DMS53 (cell line): ENCODE results near the gene ELANE.

Experiments used
- DNase-seq: peaks from one replicate; lab custom pipeline; 2025; lab: John Stamatoyannopoulos, UW

Gene ELANE

DNA sequence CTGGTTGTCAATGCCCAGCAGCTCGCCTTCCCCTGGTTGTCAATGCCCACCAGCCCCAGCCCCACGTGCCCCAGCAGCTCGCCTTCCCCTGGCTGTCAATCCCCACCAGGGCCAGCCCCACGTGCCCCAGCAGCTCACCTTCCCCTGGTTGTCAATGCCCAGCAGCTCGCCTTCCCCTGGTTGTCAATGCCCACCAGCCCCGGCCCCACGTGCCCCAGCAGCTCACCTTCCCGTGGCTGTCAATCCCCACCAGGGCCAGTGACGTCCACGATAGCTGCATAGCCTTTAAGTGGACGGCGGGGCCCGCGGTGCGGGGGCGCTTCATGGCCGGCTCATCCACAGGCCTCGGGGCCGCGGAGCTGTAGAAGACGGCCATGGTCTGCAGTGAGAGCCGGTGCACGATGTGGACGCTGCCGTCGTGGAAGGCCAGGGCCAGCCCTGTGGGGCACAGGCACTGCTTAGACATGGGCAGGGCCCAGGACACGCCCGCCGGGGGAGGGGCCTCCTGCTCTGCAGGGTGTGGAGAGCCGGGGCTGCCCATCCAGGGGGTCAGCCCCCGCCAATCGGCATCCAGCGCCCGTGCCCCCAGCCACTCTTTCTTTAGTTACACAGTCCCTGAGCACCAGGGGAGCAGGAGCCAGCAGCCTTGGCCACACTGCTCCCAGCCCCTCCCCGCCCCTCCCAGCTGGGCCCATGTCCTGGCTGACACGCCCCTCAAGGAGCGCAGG lies 27.8 kb downstream of the ELANE start:
- no peak for DNase-seq

DNA sequence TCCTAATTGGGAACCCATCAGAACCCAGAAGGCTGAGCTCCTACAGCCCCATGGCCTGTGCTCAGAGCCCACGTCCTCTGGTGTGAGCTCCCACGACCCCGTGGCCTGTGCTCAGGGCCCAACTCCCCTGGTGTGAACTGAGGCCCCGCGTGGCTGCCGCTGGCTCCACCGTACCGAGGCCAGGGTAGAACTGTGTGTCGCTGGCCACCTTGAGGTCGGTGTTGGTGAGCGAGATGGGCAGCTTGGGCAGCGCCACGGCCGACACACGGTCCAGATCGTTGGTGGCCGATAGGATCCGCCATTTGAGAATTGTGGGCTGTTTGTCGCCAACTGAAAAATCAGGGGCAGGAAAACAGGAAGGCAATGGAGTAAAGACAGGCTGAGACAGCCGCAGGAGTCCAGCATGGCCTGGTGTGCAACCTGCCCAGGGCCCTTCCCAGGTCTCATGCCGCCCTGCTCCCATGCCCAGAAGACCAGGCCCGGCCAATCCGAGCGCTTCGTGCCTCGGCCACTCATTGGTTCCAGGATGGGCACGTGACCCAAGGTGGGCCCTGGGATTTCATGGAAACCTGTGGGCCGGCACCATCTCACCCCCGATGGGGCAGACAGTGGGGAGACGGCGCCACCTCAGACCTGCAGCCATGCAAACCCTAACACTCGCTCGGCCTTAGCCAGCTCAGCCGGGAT lies 29.4 kb downstream of the ELANE start:
- no peak for DNase-seq

DNA sequence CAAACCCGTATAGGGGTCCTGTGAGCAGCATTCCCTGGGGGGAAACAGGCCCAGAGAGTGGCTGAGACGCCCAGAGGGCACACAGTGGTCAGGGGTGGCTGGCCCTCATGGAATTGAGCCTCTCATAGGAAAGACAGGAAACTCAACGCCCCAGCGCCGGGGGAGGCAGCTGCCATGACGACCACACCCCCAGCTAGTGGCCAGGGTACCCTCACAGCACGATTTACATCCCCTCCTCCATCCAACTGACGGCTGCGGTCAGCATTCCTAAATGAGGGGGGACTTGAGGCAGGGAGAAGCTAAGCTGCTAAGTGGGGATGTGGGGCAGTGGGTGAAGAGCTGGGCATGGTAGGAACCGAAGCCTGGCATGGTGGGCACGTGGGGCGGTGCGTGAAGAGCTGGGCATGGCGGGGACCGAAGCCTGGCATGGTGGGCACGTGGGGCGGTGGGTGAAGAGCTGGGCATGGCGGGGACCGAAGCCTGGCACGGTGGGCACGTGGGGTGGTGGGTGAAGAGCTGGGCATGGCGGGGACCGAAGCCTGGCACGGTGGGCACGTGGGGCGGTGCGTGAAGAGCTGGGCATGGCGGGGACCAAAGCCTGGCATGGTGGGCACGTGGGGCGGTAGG lies 30.9 kb downstream of the ELANE start:
- DNase-seq = no peak

DNA sequence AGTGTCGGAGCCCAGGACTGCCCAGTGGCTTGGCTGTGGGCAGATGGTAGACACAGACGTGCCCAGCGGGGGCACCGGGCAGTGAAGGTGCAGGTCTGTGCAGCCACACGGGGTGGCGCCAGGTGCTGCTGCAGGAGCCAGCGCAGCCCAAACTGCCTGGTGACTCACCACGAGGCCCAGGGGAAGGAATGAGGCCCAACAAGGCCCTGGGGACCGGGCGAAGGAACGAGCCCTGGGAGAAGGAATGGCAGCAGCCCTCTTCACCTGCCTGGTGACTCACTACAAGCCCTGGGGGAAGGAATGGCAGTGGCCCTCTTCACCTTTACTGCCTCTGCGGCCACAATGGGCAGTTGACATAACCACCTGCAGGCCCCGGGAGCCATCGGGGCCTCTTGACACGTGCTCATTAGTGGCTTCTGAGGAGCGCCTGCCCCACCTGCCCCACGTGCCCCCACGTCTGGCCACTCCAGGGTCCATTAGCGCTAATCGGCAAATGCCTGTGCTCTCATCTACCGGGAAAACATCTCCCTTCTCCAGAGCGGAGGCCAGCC lies 31.6 kb downstream of the ELANE start:
- DNase-seq = peak; percentile 95

DNA sequence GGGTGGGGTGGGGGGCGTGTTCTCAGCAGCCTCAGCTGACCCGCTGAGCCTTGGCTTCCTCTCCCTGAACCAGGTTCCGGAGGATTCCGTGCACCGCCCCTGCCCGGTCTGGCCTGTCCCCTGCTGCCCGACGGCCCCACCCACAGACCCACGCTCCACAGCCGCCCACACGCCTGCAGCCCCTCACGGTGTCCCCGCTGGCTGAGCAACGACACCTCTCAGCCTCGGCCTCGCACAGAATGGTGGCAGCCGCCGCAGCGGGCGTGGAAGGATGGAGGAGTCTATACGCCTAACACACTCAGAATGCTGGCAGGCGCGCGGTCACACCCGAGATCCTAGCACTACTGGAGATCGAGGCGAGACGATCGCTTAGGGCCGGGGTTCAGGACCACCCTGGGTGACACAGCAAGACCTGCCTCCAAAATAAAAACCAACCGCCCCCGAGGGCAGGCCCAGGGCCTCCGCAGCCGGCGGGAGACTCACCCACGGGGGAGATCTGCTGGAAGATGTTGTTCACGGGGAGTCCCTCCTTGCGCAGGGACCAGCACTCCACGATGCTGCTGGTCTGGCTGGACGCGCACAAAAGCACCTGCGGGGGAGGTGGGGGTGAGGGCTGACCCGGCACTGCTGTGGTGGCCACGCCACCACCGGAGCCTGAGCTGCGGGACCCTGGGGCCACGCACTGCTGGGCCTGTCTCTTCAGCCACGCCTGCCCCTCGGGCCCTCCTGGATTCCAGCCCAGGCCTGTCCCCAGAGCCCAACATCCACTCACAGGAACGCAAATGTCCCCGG lies 32.5 kb downstream of the ELANE start:
- no peak for DNase-seq

DNA sequence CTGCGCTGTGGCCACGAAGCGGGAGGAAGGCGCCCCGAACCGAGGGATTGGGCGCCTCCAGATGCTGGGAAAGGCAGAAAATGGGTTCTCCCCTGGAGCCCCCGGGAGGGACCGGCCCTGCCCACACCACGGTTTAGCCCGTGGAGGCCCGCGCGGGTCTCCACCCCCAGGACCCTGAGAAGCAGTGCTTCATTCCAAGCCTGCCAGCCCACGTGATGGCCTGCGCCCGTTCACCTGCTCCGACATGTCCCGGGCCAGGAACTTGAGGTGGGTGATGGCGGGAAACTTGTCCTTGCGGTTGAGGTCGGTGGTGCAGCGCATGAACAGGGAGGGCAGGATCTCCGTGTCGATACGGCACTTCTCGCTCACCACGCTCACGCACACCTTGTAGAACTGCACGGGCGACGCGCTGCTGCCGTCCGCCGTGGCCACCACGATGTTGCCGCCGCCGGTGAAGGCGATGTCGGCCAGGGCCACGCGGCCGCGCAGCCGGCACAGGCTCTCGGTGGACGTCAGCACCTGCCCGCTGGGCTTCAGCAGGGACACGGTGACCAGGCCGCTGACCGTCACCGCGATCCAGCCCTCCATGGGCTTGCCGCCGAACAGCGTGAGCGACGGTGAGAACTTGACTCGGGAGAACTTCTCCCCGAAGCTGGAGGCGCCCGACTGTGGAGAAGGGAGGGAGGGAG lies 33.6 kb downstream of the ELANE start:
- no peak for DNase-seq

DNA sequence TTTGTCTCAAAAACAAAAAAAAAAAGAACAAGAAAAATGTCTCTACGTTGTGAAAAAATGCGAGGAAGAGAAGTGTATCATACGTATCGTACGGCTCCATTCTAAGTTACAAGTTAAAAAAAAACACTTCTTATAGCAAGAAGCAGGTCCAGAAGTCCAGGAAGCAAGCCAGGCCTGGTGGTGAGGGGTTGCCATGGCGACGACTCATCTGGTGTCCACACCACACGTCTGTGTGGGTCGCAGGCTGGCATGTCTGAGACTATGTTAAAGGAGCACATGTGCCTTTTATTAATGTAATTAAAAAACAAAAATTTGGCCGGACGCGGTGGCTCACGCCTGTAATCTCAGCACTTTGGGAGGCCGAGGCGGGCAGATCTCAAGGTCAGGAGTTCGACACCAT lies 35.0 kb downstream of the ELANE start:
- peak; percentile 49 for DNase-seq

DNA sequence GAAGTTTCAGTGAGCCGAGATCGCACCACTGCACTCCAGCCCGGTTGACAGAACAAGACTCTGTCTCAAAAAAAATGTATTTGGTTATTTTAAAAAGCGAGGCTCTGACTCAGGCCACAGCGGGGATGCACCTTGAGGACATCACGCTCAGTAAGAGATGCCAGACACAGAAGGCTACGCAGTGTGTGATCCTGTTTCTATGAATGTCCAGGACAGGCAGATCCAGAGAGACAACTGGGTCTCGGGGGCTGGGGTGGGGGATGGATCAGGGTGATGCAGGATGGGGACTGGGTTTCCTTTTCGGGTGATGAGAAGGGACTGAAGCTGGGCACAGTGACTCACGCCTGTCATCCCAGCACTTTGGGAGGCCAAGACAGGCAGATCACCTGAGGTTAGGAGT lies 35.5 kb downstream of the ELANE start:
- no peak for DNase-seq

DNA sequence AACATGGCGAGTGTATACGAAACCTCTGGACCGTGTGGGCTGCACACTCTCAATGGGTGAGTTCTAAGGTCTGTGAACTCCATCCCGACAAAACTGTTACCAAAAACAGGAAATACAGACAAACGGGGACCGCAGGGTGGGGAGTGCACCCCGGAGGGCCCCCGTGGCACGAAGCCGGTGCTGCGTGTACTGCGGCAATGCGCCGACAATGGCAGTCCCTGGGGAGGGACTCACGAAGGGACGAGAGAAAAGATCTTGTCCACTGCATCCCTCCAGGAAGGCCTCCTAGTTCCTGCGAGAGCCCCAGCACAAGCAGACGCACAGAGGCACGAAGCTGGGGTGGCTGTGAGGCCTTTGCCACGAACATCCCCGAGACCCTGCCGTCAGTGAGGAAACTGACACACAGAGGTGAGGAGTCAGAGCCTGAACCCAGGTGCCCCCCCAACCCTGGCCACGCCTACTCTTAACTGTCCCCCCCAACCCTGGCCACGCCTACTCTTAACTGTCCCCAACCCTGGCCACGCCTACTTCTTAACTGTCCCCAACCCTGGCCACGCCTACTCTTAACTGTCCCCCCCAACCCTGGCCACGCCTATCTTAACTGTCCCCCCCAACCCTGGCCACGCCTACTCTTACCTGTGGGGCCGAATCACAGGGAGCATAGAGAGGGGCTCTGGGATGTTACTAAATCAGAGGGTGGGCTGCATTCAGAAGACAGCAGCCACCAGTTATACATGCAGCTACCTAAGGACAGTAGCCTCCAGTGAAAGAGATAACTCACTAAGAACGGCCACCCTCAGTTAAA lies 36.7 kb downstream of the ELANE start:
- no peak for DNase-seq

DNA sequence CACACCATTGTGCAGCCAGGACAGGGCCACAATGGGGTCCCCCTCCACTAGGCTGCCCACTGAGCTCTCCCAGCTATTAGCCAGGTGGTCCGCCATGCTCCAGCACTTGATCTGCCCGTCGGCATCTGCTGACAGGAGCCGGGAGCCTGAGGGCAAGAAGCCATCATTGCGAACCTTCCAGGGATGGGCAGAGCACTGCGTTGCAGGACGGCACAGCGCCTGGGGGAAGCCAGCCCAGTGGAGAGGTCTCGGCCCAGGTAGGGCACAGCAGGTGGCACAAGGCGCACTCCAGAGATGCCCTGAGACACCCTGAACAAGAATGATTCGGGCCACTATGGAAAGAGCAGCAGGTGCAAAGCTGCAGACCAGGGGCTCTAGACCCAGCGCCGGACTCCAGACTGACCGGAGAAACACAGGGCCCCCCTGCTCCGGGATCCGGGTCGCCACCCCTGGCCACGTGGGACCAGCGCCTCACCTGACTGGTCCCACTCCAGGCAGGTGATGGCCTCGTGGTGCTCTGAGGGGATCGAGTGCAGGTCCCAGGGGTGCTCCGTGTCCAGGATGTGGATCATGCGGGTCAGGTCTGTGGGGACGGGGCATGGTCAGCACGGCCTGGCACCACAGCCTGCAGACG lies 37.7 kb downstream of the ELANE start:
- no peak for DNase-seq

DNA sequence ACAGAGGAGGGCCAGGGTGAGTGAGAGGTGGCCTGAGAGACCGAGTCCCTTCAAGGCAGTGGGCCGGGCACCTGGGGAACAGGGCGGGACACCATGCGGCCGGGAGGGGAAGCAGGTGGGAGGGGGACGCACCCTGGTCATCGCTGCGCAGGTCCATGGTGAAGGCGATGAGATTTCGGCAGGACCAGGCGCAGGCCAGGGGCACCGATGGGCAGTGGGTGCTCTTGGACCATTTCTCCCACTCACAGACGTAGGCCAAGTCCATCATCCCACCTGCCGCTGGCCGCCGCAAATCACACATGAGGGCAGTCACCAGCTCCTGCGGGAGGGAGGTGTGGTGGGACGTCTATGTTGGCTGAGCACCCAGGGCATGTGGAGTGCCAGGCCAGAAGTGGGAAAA lies 38.7 kb downstream of the ELANE start:
- no peak for DNase-seq

DNA sequence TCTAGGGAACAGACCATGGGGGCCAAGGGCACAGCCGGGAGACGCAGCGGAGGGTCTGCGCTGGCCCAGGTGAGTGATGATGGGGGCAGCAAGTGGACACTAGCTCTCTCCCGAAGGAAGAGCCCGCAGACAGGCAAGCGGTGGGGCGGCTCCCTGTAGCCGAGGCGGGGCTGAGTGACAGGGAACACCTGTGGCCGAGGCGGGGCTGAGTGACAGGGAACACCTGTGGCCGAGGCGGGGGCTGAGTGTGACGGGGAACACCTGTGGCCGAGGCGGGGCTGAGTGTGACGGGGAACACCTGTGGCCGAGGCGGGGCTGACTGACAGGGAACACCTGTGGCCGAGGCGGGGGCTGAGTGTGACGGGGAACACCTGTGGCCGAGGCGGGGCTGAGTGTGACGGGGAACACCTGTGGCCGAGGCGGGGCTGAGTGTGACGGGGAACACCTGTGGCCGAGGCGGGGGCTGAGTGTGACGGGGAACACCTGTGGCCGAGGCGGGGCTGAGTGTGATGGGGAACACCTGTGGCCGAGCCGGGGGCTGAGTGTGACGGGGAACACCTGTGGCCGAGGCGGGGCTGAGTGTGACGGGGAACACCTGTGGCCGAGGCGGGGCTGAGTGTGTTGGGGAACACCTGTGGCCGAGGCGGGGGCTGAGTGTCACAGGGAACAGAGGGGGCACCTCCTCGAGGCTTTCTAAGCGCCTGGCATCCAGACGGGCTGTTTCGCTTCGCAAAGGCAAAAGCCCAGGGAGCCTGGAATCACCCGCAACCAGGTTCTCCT lies 39.5 kb downstream of the ELANE start:
- DNase-seq = peak; percentile 84

DNA sequence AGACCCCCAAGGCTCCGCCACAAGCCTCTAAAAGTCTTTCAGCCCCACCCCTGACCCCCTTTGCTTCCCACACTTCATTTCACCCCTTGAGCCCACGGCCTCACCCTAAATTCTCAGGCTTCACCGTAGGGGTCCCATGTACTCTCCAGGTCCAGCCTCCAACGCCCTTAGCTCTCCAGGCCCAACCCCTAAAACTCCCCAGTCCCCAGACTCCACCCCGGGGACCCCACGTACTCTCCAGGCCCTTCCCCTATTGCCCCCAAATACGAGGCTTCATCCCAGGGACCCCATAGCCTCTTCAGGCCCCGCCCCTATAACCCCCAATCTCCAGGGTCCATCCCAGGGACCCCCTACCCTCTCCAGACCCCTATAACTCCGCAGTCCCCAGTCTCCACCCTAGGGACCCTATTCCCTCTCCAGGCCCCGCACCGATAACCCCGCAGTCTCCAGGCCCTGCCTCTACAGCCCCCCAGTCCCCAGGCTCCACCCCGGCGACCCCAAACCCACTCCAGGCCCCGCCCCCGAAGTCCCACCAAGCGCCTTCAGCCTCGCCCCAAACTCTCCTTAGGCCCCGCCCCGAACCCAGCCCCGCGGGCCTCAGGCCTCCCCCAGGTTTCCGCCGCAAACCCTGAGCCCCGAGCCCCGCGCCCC lies 40.3 kb downstream of the ELANE start:
- peak; percentile 58 for DNase-seq

DNA sequence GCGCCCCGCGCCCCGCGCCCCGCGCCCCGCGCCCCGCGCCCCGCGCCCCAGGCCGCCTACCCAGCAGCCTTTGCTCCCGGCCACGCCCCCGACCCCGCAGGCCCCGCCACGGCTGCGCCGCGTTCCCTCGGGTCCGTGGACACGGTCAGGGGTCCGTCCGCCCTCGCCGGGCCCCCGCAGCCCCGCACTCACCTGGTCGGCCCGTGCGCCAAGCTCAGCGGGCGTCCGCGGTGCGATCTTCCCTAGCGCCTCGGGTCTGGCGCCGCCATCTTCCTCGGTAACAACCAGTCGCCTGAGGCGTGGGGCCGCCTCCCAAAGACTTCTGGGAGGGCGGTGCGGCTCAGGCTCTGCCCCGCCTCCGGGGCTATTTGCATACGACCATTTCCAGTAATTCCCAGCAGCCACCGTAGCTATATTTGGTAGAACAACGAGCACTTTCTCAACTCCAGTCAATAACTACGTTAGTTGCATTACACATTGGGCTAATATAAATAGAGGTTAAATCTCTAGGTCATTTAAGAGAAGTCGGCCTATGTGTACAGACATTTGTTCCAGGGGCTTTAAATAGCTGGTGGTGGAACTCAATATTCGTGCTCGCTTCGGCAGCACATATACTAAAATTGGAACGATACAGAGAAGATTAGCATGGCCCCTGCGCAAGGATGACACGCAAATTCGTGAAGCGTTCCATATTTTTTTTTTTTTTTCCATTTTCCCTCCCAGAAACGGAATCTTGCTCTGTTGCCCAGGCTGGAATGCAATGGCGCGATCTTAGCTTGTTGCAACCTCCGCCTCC lies 41.0 kb downstream of the ELANE start, which contains the start of the genes MED16 and RNU6-9:
Gene MED16, minus strand, starts transcription at position 294 of the 796 bp plus-strand sequence. CDS start 2,056 bp downstream, outside the sequence.
Gene RNU6-9, plus strand, starts transcription at position 591 of the 796 bp plus-strand sequence.
- peak; percentile 95 for DNase-seq

DNA sequence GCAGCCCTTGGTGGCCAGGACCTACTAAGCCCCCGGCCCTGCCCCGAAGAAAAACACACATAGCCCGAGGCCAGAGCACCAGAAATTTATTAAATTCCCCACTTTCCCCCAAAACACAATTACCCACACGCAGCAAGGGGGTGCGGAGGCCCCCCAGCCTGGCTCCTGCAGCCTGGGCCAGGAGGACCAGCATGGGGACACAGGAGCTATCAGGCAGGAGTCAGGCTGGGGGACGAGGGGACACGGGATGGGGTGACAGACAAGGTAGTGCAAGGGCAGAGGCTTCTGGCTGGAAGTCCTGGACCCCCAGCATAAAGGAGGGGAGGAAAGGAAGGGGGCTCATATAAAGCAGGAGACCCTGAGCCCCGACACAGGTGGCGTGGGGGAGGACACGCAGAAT lies 44.3 kb downstream of the ELANE start:
- no peak for DNase-seq

DNA sequence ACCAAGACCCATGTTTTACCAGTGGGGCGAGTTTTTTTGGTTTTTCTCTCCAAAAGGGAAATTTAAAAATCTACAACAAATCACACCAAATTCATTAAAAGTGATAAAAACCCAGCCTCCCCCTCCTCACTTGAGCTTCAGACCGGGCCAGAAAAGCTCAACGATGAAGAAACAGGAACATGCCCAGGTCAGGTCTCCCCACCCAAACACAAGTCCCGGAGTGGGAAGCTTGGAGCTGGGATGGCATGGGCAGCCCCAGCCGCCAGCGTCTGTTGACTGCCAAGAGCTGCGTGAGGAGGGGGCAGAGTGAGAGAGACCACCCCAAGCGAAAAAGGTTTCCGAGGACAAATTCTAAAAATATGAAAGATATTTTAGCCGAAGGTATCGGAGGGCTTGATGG lies 44.9 kb downstream of the ELANE start:
- no peak for DNase-seq

DNA sequence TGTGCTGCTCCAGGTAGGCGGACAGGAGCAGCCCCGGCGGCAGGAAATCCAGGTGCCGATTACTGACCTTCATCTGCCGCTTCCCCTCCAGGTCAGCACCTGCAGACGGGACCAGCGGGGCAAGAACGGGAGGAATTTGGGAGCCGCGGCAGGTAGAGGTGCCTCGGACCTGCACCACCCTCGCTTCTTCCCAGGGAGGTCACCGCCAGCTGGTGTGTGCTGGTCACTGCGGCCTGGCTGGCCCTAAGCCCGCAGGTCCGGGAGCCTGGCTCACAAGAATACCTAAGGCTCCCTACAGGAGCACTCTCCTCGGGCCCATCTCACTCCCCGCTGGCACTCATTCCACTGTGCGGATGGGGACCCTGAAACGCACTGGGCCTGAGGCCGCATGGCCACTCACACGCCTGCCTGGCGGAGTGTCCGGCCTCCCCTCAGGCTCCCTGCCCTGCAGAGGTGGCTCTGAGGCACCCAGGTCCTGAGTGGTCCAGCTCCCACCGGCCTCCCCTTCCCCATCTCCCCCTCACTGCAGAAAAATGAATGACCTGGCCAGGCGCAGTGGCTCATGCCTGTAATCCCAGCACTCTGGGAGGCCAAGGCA lies 45.4 kb downstream of the ELANE start:
- peak; percentile 32 for DNase-seq
